Mesendoderm (in vitro differentiated cells): ENCODE data around the gene ZCCHC12.

ENCODE experiments used
- DNase-seq: peaks from one replicate; pipeline ENCODE4 v3.0.0; 2013
- H2AK5ac ChIP-seq: 2 replicates; pipeline ENCODE4 v1.6.1; 2013; ENCODE audit warnings: low read length, inconsistent platforms
- H2BK120ac ChIP-seq: 2 replicates; pipeline ENCODE4 v1.6.1; 2013; ENCODE audit warnings: low read depth, mild to moderate bottlenecking, low read length, moderate library complexity, mixed read lengths
- H2BK15ac ChIP-seq: replicated peaks from 2 replicates; pipeline ENCODE4 v1.6.1; 2013; ENCODE audit warnings: low read depth, mild to moderate bottlenecking, moderate library complexity
- H2BK5ac ChIP-seq: 2 replicates; pipeline ENCODE4 v1.6.1; 2013; ENCODE audit warnings: low read length, inconsistent platforms
- H3K18ac ChIP-seq: 2 replicates; pipeline ENCODE4 v1.6.1; 2013; ENCODE audit warnings: mild to moderate bottlenecking, low read length, mixed read lengths
- H3K23ac ChIP-seq: one replicate; pipeline ENCODE4 v1.6.1; 2013; ENCODE audit warnings: low read length
- H3K27ac ChIP-seq: 2 replicates; pipeline ENCODE4 v1.5.1; 2013; ENCODE audit warnings: low read depth, mild to moderate bottlenecking, inconsistent platforms, low read length, moderate library complexity
- H3K27me3 ChIP-seq: 2 replicates; pipeline ENCODE4 v1.6.1; 2013; ENCODE audit warnings: low read length, control low read depth, mild to moderate bottlenecking, inconsistent platforms; ENCODE audit not compliant: insufficient read depth, poor library complexity
- H3K36me3 ChIP-seq: 2 replicates; pipeline ENCODE4 v1.6.1; 2013; ENCODE audit warnings: low read length, inconsistent platforms; ENCODE audit not compliant: control insufficient read depth, insufficient read depth
- H3K4ac ChIP-seq: one replicate; pipeline ENCODE4 v1.6.1; 2013; ENCODE audit warnings: low read depth, mild to moderate bottlenecking, low read length, moderate library complexity
- H3K4me1 ChIP-seq: 2 replicates; pipeline ENCODE4 v1.6.1; 2013; ENCODE audit warnings: low read depth, low read length, inconsistent platforms; ENCODE audit not compliant: control insufficient read depth
- H3K4me2 ChIP-seq: 2 replicates; pipeline ENCODE4 v1.6.1; 2013; ENCODE audit warnings: low read length
- H3K4me3 ChIP-seq: 2 replicates; pipeline ENCODE4 v1.5.1; 2013; ENCODE audit warnings: mild to moderate bottlenecking, low read length
- H3K56ac ChIP-seq: one replicate; pipeline ENCODE4 v1.6.1; 2013; ENCODE audit warnings: low read length
- H3K79me1 ChIP-seq: 2 replicates; pipeline ENCODE4 v1.6.1; 2013; ENCODE audit warnings: low read length, inconsistent platforms
- H3K79me2 ChIP-seq: 2 replicates; pipeline ENCODE4 v1.6.1; 2013; ENCODE audit warnings: mild to moderate bottlenecking, low read length; ENCODE audit not compliant: control insufficient read depth, insufficient read depth
- H3K9ac ChIP-seq: 2 replicates; pipeline ENCODE4 v1.6.1; 2013; ENCODE audit warnings: low read length, inconsistent platforms
- H4K5ac ChIP-seq: one replicate; pipeline ENCODE4 v1.6.1; 2013; ENCODE audit warnings: low read length
- H4K8ac ChIP-seq: one replicate; pipeline ENCODE4 v1.6.1; 2013; ENCODE audit warnings: low read depth, mild to moderate bottlenecking, control low read depth, low read length, moderate library complexity
- WGBS: extraction: QIAGEN DNeasy Blood & Tissue Kit; methylation state at CpG from one replicate; pipeline ENCODE4 v1.1.7; 2013; ENCODE audit warnings: low lambda C conversion rate, missing lambda C conversion rate; ENCODE audit not compliant: insufficient coverage; ENCODE audit errors: extremely low coverage; 5-methylcytosine and 5-hydroxymethylcytosine counted together

Gene ZCCHC12

GRCh38 chrX:118862091-118862490 lies 38.5 kb downstream of the ZCCHC12 start:
- DNase-seq = no peak
- H3K4me2 ChIP-seq = no peak overlapping the region
- H3K79me2 ChIP-seq = no peaks in the 10 kb centered on the region
- no peak overlapping the region for H3K4ac ChIP-seq
- no peak overlapping the region for H2AK5ac ChIP-seq
- H4K5ac ChIP-seq = no peak overlapping the region
- H3K9ac ChIP-seq = no peak overlapping the region
- H3K18ac ChIP-seq = no peak overlapping the region
- no peaks in the 10 kb centered on the region for H3K27me3 ChIP-seq
- no peak overlapping the region for H2BK5ac ChIP-seq
- H3K4me3 ChIP-seq = no peak overlapping the region
- no CpG with 5 or more reads among the region's 1 CpG for WGBS
- H3K23ac ChIP-seq = no peak overlapping the region
- H3K27ac ChIP-seq = no peak overlapping the region
- H2BK15ac ChIP-seq = no peak overlapping the region
- H3K79me1 ChIP-seq = no peaks in the 10 kb centered on the region
- no peak overlapping the region for H2BK120ac ChIP-seq
- H3K4me1 ChIP-seq = no peaks in the 10 kb centered on the region
- H4K8ac ChIP-seq = no peak overlapping the region
- H3K36me3 ChIP-seq = no peaks in the 10 kb centered on the region
- H3K56ac ChIP-seq = no peak overlapping the region

- Histone ChIP-seq H3K9ac (no peak overlapping the region), H2BK5ac (no peak overlapping the region), H2BK15ac (no peak overlapping the region), H3K27me3 (no peaks in the 10 kb centered on the region), H4K5ac (no peak overlapping the region), H4K8ac (no peak overlapping the region), H3K4me3 (no peak overlapping the region), H3K23ac (no peak overlapping the region), H3K4me1 (no peaks in the 10 kb centered on the region), H3K27ac (no peak overlapping the region), H2AK5ac (no peak overlapping the region), H3K56ac (no peak overlapping the region), H2BK120ac (no peak overlapping the region), H3K36me3 (no peaks in the 10 kb centered on the region), H3K79me1 (no peaks in the 10 kb centered on the region), H3K4ac (no peak overlapping the region), H3K79me2 (no peaks in the 10 kb centered on the region), H3K4me2 (no peak overlapping the region), H3K18ac (no peak overlapping the region)
- no CpG with 5 or more reads among the region's 4 CpGs for WGBS
- no peak for DNase-seq
Measured at GRCh38 chrX:118862979-118863378, 39.4 kb downstream of the ZCCHC12 start.

- no peaks in the 10 kb centered on the region for H3K4me1 ChIP-seq
- WGBS = no CpG with 5 or more reads among the region's 3 CpGs
Measured at GRCh38 chrX:118864063-118864635, 40.5 kb downstream of the ZCCHC12 start.

GRCh38 chrX:118865231-118865630 lies 41.6 kb downstream of the ZCCHC12 start:
- no CpG with 5 or more reads among the region's 1 CpG for WGBS
- no peak overlapping the region for H3K23ac ChIP-seq
- H3K79me1 ChIP-seq = no peaks in the 10 kb centered on the region
- H3K4me1 ChIP-seq = no peaks in the 10 kb centered on the region
- no peaks in the 10 kb centered on the region for H3K79me2 ChIP-seq
- H4K5ac ChIP-seq = no peak overlapping the region
- no peak overlapping the region for H3K9ac ChIP-seq
- H2BK120ac ChIP-seq = no peak overlapping the region
- H3K4me2 ChIP-seq = no peak overlapping the region
- H3K18ac ChIP-seq = no peak overlapping the region
- H3K4ac ChIP-seq = no peak overlapping the region
- H3K56ac ChIP-seq = no peak overlapping the region
- H3K27me3 ChIP-seq = no peaks in the 10 kb centered on the region
- no peak overlapping the region for H2BK5ac ChIP-seq
- H2AK5ac ChIP-seq = no peak overlapping the region
- no peaks in the 10 kb centered on the region for H3K36me3 ChIP-seq
- no peak overlapping the region for H4K8ac ChIP-seq
- H3K27ac ChIP-seq = no peak overlapping the region
- H3K4me3 ChIP-seq = no peak overlapping the region
- no peak for DNase-seq
- H2BK15ac ChIP-seq = no peak overlapping the region

More at GRCh38 chrX:118864063-118864635, 40.5 kb downstream of the ZCCHC12 start:
- Histone ChIP-seq H2BK5ac (no peak overlapping the region), H3K4me3 (no peak overlapping the region), H3K9ac (no peak overlapping the region), H3K79me2 (no peaks in the 10 kb centered on the region), H3K27ac (no peak overlapping the region), H3K18ac (no peak overlapping the region), H3K23ac (no peak overlapping the region), H3K4me2 (no peak overlapping the region), H3K56ac (no peak overlapping the region), H4K8ac (no peak overlapping the region), H2BK15ac (no peak overlapping the region), H4K5ac (no peak overlapping the region), H3K79me1 (no peaks in the 10 kb centered on the region), H3K4ac (no peak overlapping the region), H3K36me3 (no peaks in the 10 kb centered on the region), H2AK5ac (no peak overlapping the region), H3K27me3 (no peaks in the 10 kb centered on the region), H2BK120ac (no peak overlapping the region)
- DNase-seq = no peak

GRCh38 chrX:118867251-118867650 lies 43.6 kb downstream of the ZCCHC12 start:
- H3K4me1 ChIP-seq = no peaks in the 10 kb centered on the region
- WGBS = no CpG with 5 or more reads among the region's 3 CpGs

GRCh38 chrX:118872102-118872566 lies 48.5 kb downstream of the ZCCHC12 start:
- no peak overlapping the region for H4K8ac ChIP-seq
- H3K27me3 ChIP-seq = no peaks in the 10 kb centered on the region
- H3K56ac ChIP-seq = no peak overlapping the region
- no peak overlapping the region for H3K4me3 ChIP-seq
- no peak overlapping the region for H3K23ac ChIP-seq
- no CpG with 5 or more reads among the region's 4 CpGs for WGBS
- no peaks in the 10 kb centered on the region for H3K79me1 ChIP-seq
- no peak overlapping the region for H3K27ac ChIP-seq
- H3K4me1 ChIP-seq = no peaks in the 10 kb centered on the region
- H2AK5ac ChIP-seq = no peak overlapping the region
- no peak for DNase-seq
- no peak overlapping the region for H2BK120ac ChIP-seq
- H3K4ac ChIP-seq = no peak overlapping the region
- H3K18ac ChIP-seq = no peak overlapping the region
- no peak overlapping the region for H2BK15ac ChIP-seq
- no peak overlapping the region for H3K4me2 ChIP-seq
- H3K36me3 ChIP-seq = no peaks in the 10 kb centered on the region
- H3K79me2 ChIP-seq = no peaks in the 10 kb centered on the region
- H4K5ac ChIP-seq = no peak overlapping the region
- no peak overlapping the region for H3K9ac ChIP-seq
- H2BK5ac ChIP-seq = no peak overlapping the region

More at GRCh38 chrX:118867251-118867650, 43.6 kb downstream of the ZCCHC12 start:
- Histone ChIP-seq H3K27ac (no peak overlapping the region), H2BK120ac (no peak overlapping the region), H2BK5ac (no peak overlapping the region), H3K27me3 (no peaks in the 10 kb centered on the region), H3K4me3 (no peak overlapping the region), H3K79me1 (no peaks in the 10 kb centered on the region), H3K79me2 (no peaks in the 10 kb centered on the region), H4K8ac (no peak overlapping the region), H3K18ac (no peak overlapping the region), H3K4ac (no peak overlapping the region), H2AK5ac (no peak overlapping the region), H3K9ac (no peak overlapping the region), H3K56ac (no peak overlapping the region), H3K36me3 (no peaks in the 10 kb centered on the region), H3K23ac (no peak overlapping the region), H2BK15ac (no peak overlapping the region), H3K4me2 (no peak overlapping the region), H4K5ac (no peak overlapping the region)
- DNase-seq = no peak
